ENCODE results near the gene ZFHX2. TPM values are rescaled to one million over a fixed set of nuclear protein-coding genes. Genes with fewer than 3 reads are reported as not detected.

Gene ZFHX2
- total RNA-seq, 2 experiments from 2014 or later = 1.0 to 1.3 TPM

DNA sequence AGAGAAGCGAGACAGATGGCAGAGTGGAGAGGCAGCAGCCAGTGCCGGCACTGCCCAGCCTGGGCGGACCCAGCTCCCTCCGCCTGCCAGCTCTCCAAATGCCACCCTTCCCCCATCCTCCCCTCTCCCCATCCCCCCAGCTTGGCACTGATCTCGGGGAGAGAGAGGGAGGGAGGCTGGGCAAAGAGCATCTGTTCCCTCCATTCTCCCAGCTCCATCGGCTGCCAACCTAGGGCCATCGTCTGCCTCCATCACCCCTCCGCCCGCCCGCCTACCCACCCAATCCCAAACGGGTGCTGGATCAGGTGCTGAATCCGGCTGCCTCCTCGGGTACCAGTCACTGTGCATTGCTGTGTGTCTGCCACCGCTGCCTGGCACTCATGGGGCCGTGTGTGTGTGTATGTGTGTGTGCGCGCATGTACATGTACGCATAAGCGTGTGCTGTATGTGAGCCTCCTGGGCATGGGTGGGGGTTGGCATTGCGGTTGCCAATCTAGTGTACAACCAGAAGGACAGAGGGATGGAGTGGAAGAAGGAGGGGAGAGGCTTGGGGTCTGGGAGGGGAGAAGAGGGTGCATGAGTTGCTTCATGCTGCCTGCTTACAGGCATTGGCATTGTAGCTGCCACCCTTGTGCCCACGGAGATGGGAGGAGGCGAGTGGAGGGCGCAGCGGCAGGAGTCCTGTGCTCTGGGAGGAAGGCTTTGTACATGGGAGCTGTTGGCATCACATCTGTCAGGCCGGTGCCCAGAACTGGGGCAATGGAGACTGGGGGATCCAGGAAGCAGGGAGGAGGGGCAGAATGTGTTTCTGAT, 38.4 kb downstream of the ZFHX2 start:
- intact Hi-C loops (cut with DNase I, micrococcal nuclease) = no loop called here
- ATAC-seq (no peak), DNase-seq (no peak)
- H3K4me1 Mint-ChIP-seq = peaks cover 8% of the 10 kb centered on the region
- no peaks in the 10 kb centered on the region for H3K36me3 Mint-ChIP-seq (ENCODE audit: low read depth)
- H3K27me3 Mint-ChIP-seq = no peaks in the 10 kb centered on the region
- CTCF ChIA-PET = interaction anchor here (0.5 kb wide), 1 partner anchor 76 kb away, joined by 4 read pairs; no protein-coding TSS in a partner anchor
- H3K27ac Mint-ChIP-seq = no peak overlapping the region
- no peak overlapping the region for H3K4me3 Mint-ChIP-seq
- POLR2A ChIA-PET = no interaction called here
- H3K9me3 Mint-ChIP-seq (ENCODE audit: low read depth) = no peaks in the 10 kb centered on the region

DNA sequence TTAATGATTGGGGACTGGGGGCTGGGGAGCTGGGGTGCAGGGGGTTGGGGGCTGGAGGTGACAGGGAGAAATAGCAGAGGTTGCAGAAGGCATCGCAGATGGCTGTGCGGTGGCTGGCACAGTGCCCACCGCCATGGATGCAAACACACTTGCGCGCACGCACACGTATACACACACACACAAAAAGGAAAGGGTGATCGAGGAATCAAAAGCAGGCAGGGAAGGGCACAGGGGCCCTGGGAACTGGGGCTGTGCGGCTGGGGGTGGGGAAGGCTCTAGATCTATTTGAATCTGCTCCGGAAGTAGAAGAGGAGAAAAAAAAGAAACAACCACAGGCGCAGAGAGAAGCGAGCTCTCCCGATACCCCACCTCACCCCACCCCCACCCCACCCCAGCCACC, 39.4 kb downstream of the ZFHX2 start:
- ATAC-seq = peak; percentile 44
- no peaks in the 10 kb centered on the region for H3K27me3 Mint-ChIP-seq
- intact Hi-C loops (cut with DNase I, micrococcal nuclease) = no loop called here
- H3K4me1 Mint-ChIP-seq = peaks cover 8% of the 10 kb centered on the region
- ChIA-PET POLR2A (no interaction called here), CTCF (interaction anchor here (0.5 to 0.6 kb wide), 2 partner anchors 18 to 619 kb away, joined by 3 read pairs; no protein-coding TSS in a partner anchor)
- H3K27ac Mint-ChIP-seq = peak overlapping the region; percentile 77
- H3K36me3 Mint-ChIP-seq (ENCODE audit: low read depth) = no peaks in the 10 kb centered on the region
- H3K4me3 Mint-ChIP-seq = peak overlapping the region; percentile 59
- peak; percentile 44 for DNase-seq
- H3K9me3 Mint-ChIP-seq (ENCODE audit: low read depth) = no peaks in the 10 kb centered on the region

GRCh38 chr14:23494223-23494622, 57.3 kb downstream of the ZFHX2 start:
- Mint-ChIP-seq H3K27me3 (no peaks in the 10 kb centered on the region), H3K4me1 (no peaks in the 10 kb centered on the region), H3K9me3 (ENCODE audit: low read depth) (no peaks in the 10 kb centered on the region), H3K27ac (no peak overlapping the region), H3K4me3 (no peak overlapping the region), H3K36me3 (ENCODE audit: low read depth) (peaks cover 2% of the 10 kb centered on the region)
- DNase-seq (no peak), ATAC-seq (no peak)
- ChIA-PET CTCF (interaction anchor here (0.9 to 1.5 kb wide), 2 partner anchors 17 to 49 kb away, joined by 4 to 8 read pairs; no protein-coding TSS in a partner anchor), POLR2A (no interaction called here)
- intact Hi-C loops (cut with DNase I, micrococcal nuclease) = no loop called here

DNA sequence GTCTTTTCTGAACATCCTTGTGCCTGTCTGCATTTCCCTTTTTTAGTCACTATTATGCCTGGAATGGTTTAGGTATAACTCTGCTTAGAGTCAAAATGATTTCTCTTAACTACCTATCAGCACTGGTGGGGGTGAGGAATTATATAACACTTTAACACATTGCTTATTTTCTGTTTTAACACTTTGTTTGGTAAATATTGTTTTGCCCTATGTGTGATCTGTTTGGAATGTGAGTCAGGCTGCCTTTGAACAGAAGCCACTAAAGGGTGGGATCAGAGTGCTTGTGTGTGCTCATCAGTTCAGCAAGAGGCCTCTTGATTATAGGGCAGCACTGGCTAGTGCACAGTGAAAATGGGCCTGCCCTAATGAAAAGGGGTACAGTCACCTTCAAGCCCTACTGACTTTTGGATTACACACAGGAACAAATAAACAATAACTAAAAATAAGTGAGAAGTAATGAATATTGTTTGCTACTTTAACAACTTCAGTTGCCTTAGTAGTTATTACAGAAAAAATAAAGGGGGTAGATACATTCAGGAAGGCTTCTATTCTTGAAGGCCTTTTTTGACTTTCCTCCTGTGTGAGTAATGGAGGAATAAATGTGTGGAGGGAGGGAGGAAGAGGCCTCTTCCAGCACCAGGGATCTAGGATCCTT, 58.8 kb downstream of the ZFHX2 start:
- H3K4me3 Mint-ChIP-seq = no peak overlapping the region
- peaks cover 5% of the 10 kb centered on the region for H3K36me3 Mint-ChIP-seq (ENCODE audit: low read depth)
- ChIA-PET CTCF (interaction anchor here (0.6 to 1.5 kb wide), 3 partner anchors 10 to 99 kb away, joined by 3 to 8 read pairs (median 4); no protein-coding TSS in a partner anchor), POLR2A (interaction anchor here (1.0 kb wide), 1 partner anchor 14 kb away, joined by 3 read pairs; no protein-coding TSS in a partner anchor)
- H3K4me1 Mint-ChIP-seq = no peaks in the 10 kb centered on the region
- H3K27ac Mint-ChIP-seq = no peak overlapping the region
- no peak for ATAC-seq
- intact Hi-C loops (cut with DNase I, micrococcal nuclease) = no loop called here
- H3K9me3 Mint-ChIP-seq (ENCODE audit: low read depth) = no peaks in the 10 kb centered on the region
- no peak for DNase-seq
- no peaks in the 10 kb centered on the region for H3K27me3 Mint-ChIP-seq

GRCh38 chr14:23487216-23487615, 64.3 kb downstream of the ZFHX2 start:
- ChIA-PET POLR2A (no interaction called here), CTCF (interaction anchor here (0.7 kb wide), 1 partner anchor 9 kb away, joined by 3 read pairs; no protein-coding TSS in a partner anchor)
- Mint-ChIP-seq H3K36me3 (ENCODE audit: low read depth) (peaks cover 14% of the 10 kb centered on the region), H3K4me3 (no peak overlapping the region), H3K4me1 (no peaks in the 10 kb centered on the region), H3K27ac (no peak overlapping the region), H3K9me3 (ENCODE audit: low read depth) (no peaks in the 10 kb centered on the region), H3K27me3 (no peaks in the 10 kb centered on the region)
- intact Hi-C loops (cut with DNase I, micrococcal nuclease) = no loop called here
- DNase-seq = no peak
- no peak for ATAC-seq

GRCh38 chr14:23486036-23486435, 65.5 kb downstream of the ZFHX2 start:
- Mint-ChIP-seq H3K4me1 (no peaks in the 10 kb centered on the region), H3K27me3 (no peaks in the 10 kb centered on the region), H3K27ac (no peak overlapping the region), H3K4me3 (no peak overlapping the region), H3K36me3 (ENCODE audit: low read depth) (peaks cover 20% of the 10 kb centered on the region), H3K9me3 (ENCODE audit: low read depth) (no peaks in the 10 kb centered on the region)
- ATAC-seq = no peak
- no peak for DNase-seq
- POLR2A ChIA-PET = no interaction called here
- CTCF ChIA-PET = interaction anchor here (0.5 to 1.2 kb wide), 3 partner anchors 10 to 423 kb away, joined by 3 to 6 read pairs (median 3); no protein-coding TSS in a partner anchor
- intact Hi-C loops (cut with DNase I, micrococcal nuclease) = no loop called here

GRCh38 chr14:23485326-23485725, 66.2 kb downstream of the ZFHX2 start:
- CTCF ChIA-PET = interaction anchor here (1.2 to 2.4 kb wide), 3 partner anchors 10 to 75 kb away, joined by 3 to 12 read pairs (median 6); no protein-coding TSS in a partner anchor
- intact Hi-C loops (cut with DNase I, micrococcal nuclease) = no loop called here
- no peak for ATAC-seq

GRCh38 chr14:23483236-23483854, 68.2 kb downstream of the ZFHX2 start:
- Mint-ChIP-seq H3K4me1 (peaks cover 1% of the 10 kb centered on the region), H3K27me3 (no peaks in the 10 kb centered on the region), H3K4me3 (no peak overlapping the region), H3K36me3 (ENCODE audit: low read depth) (peaks cover 25% of the 10 kb centered on the region), H3K9me3 (ENCODE audit: low read depth) (no peaks in the 10 kb centered on the region), H3K27ac (no peak overlapping the region)
- ATAC-seq (peak; percentile 72), DNase-seq (peak; percentile 41)
- intact Hi-C loops (cut with DNase I, micrococcal nuclease) = loop anchor here in 1 of 2 experiments (1.0 kb wide), 1 partner anchor 79 kb away; no protein-coding TSS in a partner anchor
- CTCF ChIA-PET = interaction anchor here (0.6 to 2.4 kb wide), 5 partner anchors 8 to 123 kb away, joined by 3 to 12 read pairs (median 4); no protein-coding TSS in a partner anchor
- POLR2A ChIA-PET = interaction anchor here (0.6 kb wide), 1 partner anchor 59 kb away, joined by 8 read pairs; no protein-coding TSS in a partner anchor

More at GRCh38 chr14:23485326-23485725, 66.2 kb downstream of the ZFHX2 start:
- POLR2A ChIA-PET = no interaction called here
- no peaks in the 10 kb centered on the region for H3K4me1 Mint-ChIP-seq
- no peak overlapping the region for H3K4me3 Mint-ChIP-seq
- no peaks in the 10 kb centered on the region for H3K9me3 Mint-ChIP-seq (ENCODE audit: low read depth)
- no peaks in the 10 kb centered on the region for H3K27me3 Mint-ChIP-seq
- H3K36me3 Mint-ChIP-seq (ENCODE audit: low read depth) = peaks cover 21% of the 10 kb centered on the region
- DNase-seq = no peak
- H3K27ac Mint-ChIP-seq = no peak overlapping the region

DNA sequence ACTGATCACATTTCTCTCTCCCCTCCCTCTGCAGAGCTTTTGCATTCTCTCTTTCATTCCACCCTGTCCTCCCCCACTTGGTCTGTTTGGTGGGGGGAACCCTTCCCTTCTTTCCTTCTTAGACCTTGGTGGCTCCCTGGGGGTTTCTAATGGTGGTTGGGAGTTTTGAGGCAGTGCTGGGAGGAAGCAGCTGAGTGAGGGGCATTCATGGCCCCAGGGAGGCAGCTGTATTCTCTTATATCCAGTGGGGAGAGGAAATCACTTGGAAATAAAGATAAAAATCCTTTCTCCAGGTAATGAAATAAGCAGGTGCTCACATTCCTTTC, 68.8 kb downstream of the ZFHX2 start:
- no peaks in the 10 kb centered on the region for H3K27me3 Mint-ChIP-seq
- DNase-seq (no peak), ATAC-seq (no peak)
- CTCF ChIA-PET = interaction anchor here (0.6 to 9.5 kb wide), 2 partner anchors 75 to 122 kb away, joined by 4 to 150 read pairs; partner anchors contain the start of gene THTPA
- intact Hi-C loops (cut with DNase I, micrococcal nuclease) = loop anchor here in 1 of 2 experiments (1.0 kb wide), 1 partner anchor 80 kb away; no protein-coding TSS in a partner anchor
- peaks cover 24% of the 10 kb centered on the region for H3K36me3 Mint-ChIP-seq (ENCODE audit: low read depth)
- no peaks in the 10 kb centered on the region for H3K9me3 Mint-ChIP-seq (ENCODE audit: low read depth)
- no peak overlapping the region for H3K27ac Mint-ChIP-seq
- POLR2A ChIA-PET = interaction anchor here (0.6 kb wide), 1 partner anchor 60 kb away, joined by 8 read pairs; no protein-coding TSS in a partner anchor
- H3K4me3 Mint-ChIP-seq = no peak overlapping the region
- peaks cover 4% of the 10 kb centered on the region for H3K4me1 Mint-ChIP-seq

GRCh38 chr14:23481979-23482822, 69.4 kb downstream of the ZFHX2 start:
- POLR2A ChIA-PET = no interaction called here
- DNase-seq = no peak
- peaks cover 8% of the 10 kb centered on the region for H3K4me1 Mint-ChIP-seq
- no peaks in the 10 kb centered on the region for H3K27me3 Mint-ChIP-seq
- ATAC-seq = no peak
- intact Hi-C loops (cut with DNase I, micrococcal nuclease) = no loop called here
- H3K4me3 Mint-ChIP-seq = no peak overlapping the region
- peaks cover 30% of the 10 kb centered on the region for H3K36me3 Mint-ChIP-seq (ENCODE audit: low read depth)
- no peak overlapping the region for H3K27ac Mint-ChIP-seq
- H3K9me3 Mint-ChIP-seq (ENCODE audit: low read depth) = no peaks in the 10 kb centered on the region
- CTCF ChIA-PET = interaction anchor here (4.9 to 9.5 kb wide), 2 partner anchors 14 to 76 kb away, joined by 31 to 150 read pairs; partner anchors contain the start of genes NGDN and THTPA

All from activated CD4-positive, alpha-beta T cell treated with anti-CD3 and anti-CD28 coated beads for 36 hours (primary cell).